ENCODE results near the gene HVCN1. TPM values are rescaled to one million over a fixed set of nuclear protein-coding genes. Genes with fewer than 3 reads are reported as not detected.

The HVCN1 gene
- total RNA-seq, 1 experiment from 2014 or later: 0.99 TPM

DNA sequence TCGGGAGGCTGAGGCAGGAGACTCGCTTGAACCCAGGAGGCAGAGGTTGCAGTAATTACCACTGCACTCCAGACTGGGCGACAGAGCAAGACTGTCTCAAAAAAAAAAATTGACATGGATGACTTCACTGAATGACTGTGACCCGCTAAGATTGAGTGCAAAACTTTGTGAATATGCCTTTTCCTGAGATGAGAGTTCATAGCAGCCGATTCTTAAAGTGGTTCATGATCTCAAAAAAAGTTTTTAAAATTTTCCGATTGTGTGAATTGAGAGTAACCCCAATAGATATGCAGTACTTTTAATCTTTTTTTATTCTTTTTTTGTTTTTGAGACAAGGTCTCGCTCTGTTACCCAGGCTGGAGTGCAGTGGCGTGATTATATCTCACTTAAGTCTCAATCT, 73.7 kb downstream of the HVCN1 start:
- Mint-ChIP-seq H3K4me3 (ENCODE audit: low read depth, unreplicated experiment) (no peak overlapping the region), H3K9me3 (ENCODE audit: low read depth, unreplicated experiment) (no peaks in the 10 kb centered on the region), H3K36me3 (ENCODE audit: insufficient read depth, unreplicated experiment) (peaks cover 11% of the 10 kb centered on the region), H3K4me1 (ENCODE audit: low read depth, unreplicated experiment) (peaks cover 10% of the 10 kb centered on the region), H3K27ac (ENCODE audit: unreplicated experiment) (no peak overlapping the region), H3K27me3 (ENCODE audit: unreplicated experiment) (no peaks in the 10 kb centered on the region)
- CTCF ChIA-PET: no interaction called here
- BruUV-seq (replicated peaks): no TSS peak
- intact Hi-C loops (cut with micrococcal nuclease; ENCODE audit: unreplicated experiment): loop anchor here (5.0 kb wide), 1 partner anchor 82 kb away; no protein-coding TSS in a partner anchor
- DNase-seq: no peak
- TF ChIP-seq, protein P1, sequence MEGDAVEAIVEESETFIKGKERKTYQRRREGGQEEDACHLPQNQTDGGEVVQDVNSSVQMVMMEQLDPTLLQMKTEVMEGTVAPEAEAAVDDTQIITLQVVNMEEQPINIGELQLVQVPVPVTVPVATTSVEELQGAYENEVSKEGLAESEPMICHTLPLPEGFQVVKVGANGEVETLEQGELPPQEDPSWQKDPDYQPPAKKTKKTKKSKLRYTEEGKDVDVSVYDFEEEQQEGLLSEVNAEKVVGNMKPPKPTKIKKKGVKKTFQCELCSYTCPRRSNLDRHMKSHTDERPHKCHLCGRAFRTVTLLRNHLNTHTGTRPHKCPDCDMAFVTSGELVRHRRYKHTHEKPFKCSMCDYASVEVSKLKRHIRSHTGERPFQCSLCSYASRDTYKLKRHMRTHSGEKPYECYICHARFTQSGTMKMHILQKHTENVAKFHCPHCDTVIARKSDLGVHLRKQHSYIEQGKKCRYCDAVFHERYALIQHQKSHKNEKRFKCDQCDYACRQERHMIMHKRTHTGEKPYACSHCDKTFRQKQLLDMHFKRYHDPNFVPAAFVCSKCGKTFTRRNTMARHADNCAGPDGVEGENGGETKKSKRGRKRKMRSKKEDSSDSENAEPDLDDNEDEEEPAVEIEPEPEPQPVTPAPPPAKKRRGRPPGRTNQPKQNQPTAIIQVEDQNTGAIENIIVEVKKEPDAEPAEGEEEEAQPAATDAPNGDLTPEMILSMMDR (IDR thresholded peaks at IDR 0.05; ENCODE audit: unreplicated experiment): no peak

DNA sequence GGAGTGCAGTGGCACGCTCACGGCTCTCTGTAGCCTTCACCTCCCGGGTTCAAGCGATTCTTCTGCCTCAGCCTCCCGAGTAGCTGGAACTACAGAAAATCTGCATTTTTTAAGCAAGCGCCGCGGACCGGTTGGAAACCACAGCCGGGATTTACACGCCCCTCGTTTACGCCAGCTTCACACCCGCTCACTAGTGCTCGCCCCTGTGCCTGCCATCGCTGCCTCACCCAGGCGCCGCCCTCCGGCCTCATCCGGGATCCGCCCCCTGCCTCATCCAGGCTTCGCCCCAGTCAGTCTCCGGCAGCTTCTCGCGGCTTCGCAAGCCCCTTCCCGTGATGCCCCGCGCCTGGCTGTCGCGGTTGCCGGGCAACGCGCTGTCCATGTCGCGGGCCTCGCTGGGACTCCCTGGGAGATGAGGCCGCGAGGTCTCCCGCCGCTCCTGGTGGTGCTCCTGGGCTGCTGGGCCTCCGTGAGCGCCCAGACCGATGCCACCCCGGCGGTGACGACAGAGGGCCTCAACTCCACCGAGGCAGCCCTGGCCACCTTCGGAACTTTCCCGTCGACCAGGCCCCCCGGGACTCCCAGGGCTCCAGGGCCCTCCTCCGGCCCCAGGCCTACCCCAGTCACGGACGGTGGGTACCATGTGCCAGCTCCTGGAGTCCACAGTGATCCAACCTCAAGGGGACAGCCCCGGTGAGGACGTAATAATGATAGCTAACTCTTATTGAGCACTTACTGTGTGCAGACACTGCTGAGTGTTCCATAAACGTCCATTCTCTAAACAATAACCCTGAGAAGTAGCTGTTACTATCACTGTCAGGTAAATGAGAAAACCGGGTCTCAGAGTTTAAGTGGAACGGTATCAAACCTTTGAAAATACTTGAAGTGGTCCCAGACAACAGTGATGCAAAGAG, 74.9 kb downstream of the HVCN1 start, which contains the start of gene TCTN1:
TSS of gene TCTN1 (plus strand) at position 359 of the 914 bp plus-strand sequence. CDS start at position 413, 54 bp downstream.
- Mint-ChIP-seq H3K27ac (ENCODE audit: unreplicated experiment) (peak within 1 kb of the TSS; percentile 42), H3K4me1 (ENCODE audit: low read depth, unreplicated experiment) (peaks cover 10% of the 10 kb centered on the region), H3K4me3 (ENCODE audit: low read depth, unreplicated experiment) (peak within 1 kb of the TSS; percentile 82), H3K27me3 (ENCODE audit: unreplicated experiment) (no peaks in the 10 kb centered on the region), H3K9me3 (ENCODE audit: low read depth, unreplicated experiment) (no peaks in the 10 kb centered on the region), H3K36me3 (ENCODE audit: insufficient read depth, unreplicated experiment) (peaks cover 11% of the 10 kb centered on the region)
- TF ChIP-seq, protein P1 (IDR thresholded peaks at IDR 0.05; ENCODE audit: unreplicated experiment): no peak
- DNase-seq: peak; percentile 99
- BruUV-seq (replicated peaks): no TSS peak
- intact Hi-C loops (cut with micrococcal nuclease; ENCODE audit: unreplicated experiment): no loop called here
- CTCF ChIA-PET: interaction anchor here (0.5 to 1.4 kb wide), 7 partner anchors 12 to 250 kb away, joined by 3 to 13 read pairs (median 3); partner anchors contain the start of gene ARPC3

DNA sequence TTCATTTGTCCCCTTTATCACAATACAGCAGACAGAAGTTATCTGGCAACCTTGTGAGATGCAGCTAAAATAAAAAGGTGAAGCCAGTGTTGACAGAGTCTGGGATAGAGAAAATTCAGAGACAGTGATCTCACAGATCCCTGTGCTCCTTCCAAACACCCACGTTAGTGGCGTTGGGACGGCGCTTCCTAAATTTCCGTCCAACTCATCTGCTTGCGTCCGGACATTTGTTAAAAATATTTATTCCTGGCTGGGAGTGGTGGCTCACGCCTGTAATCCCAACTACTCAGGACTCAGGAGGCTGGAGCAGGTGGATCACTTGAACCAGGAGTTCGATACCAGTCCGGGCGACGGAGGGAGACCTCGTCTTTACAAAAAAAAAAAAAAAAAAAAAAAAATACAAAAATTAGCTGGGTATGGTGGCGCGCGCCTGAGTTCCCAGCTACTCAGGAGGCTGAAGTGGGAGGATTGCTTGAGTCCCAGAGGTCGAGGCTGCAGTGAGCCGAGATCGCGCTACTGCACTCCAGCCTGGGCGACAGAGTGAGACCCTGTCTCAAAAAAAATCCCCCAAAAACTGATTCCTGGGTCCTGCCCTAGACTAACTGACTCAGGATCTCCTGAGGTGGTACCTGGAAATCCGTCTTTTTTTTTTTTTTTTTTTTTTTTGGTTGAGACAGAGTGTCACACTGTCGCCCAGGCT, 75.7 kb downstream of the HVCN1 start:
- Mint-ChIP-seq H3K4me1 (ENCODE audit: low read depth, unreplicated experiment) (peaks cover 10% of the 10 kb centered on the region), H3K27me3 (ENCODE audit: unreplicated experiment) (no peaks in the 10 kb centered on the region), H3K27ac (ENCODE audit: unreplicated experiment) (no peak overlapping the region), H3K9me3 (ENCODE audit: low read depth, unreplicated experiment) (no peaks in the 10 kb centered on the region), H3K4me3 (ENCODE audit: low read depth, unreplicated experiment) (peak overlapping the region; percentile 82), H3K36me3 (ENCODE audit: insufficient read depth, unreplicated experiment) (peaks cover 11% of the 10 kb centered on the region)
- DNase-seq: no peak
- BruUV-seq (replicated peaks): no TSS peak
- TF ChIP-seq, protein P1 (IDR thresholded peaks at IDR 0.05; ENCODE audit: unreplicated experiment): no peak
- intact Hi-C loops (cut with micrococcal nuclease; ENCODE audit: unreplicated experiment): no loop called here
- CTCF ChIA-PET: interaction anchor here (0.5 to 1.4 kb wide), 7 partner anchors 11 to 251 kb away, joined by 3 to 13 read pairs (median 3); partner anchors contain the start of gene ARPC3

DNA sequence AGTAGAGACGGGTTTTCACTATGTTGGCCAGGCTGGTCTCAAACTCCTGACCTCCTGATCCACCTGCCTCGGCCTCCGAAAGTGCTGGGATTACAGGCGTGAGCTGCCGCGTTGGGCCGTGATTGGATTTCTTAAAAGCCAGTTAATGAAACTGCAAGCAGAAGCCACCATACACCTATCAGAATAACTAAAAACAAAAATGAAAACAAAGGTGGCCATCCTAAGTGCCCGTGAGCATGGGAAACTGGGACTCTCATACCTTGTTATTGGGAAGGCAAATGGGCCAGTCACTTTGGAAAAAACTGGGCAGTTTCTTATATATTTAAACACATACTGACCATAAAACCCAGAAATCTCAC, 82.7 kb downstream of the HVCN1 start:
- H3K9me3 Mint-ChIP-seq (ENCODE audit: low read depth, unreplicated experiment): no peaks in the 10 kb centered on the region
- TF ChIP-seq, protein P1 (IDR thresholded peaks at IDR 0.05; ENCODE audit: unreplicated experiment): no peak
- no peaks in the 10 kb centered on the region for H3K36me3 Mint-ChIP-seq (ENCODE audit: insufficient read depth, unreplicated experiment)
- CTCF ChIA-PET: no interaction called here
- no TSS peak for BruUV-seq (replicated peaks)
- no peaks in the 10 kb centered on the region for H3K4me1 Mint-ChIP-seq (ENCODE audit: low read depth, unreplicated experiment)
- H3K27ac Mint-ChIP-seq (ENCODE audit: unreplicated experiment): no peak overlapping the region
- intact Hi-C loops (cut with micrococcal nuclease; ENCODE audit: unreplicated experiment): no loop called here
- no peaks in the 10 kb centered on the region for H3K27me3 Mint-ChIP-seq (ENCODE audit: unreplicated experiment)
- no peak for DNase-seq
- no peak overlapping the region for H3K4me3 Mint-ChIP-seq (ENCODE audit: low read depth, unreplicated experiment)

All from Calu3 (cell line).